HG03442 (cell line): ENCODE measurements around the gene ARHGAP32.

Experiments used
- ATAC-seq: cut with Tn5 transposase; IDR thresholded peaks from one replicate; pipeline ENCODE4 v1.9.1; 2021; ENCODE audit warnings: mild to moderate bottlenecking, moderate library complexity; ENCODE audit not compliant: unreplicated experiment

The ARHGAP32 gene

GRCh38 chr11:128963744-128964325 is 228.3 kb downstream of the ARHGAP32 start:
- no peak for ATAC-seq

GRCh38 chr11:128962896-128963295 is 229.2 kb downstream of the ARHGAP32 start:
- no peak for ATAC-seq

- no peak for ATAC-seq
Measured at GRCh38 chr11:128961645-128962044, 230.5 kb downstream of the ARHGAP32 start.

- ATAC-seq, result no peak
Measured at GRCh38 chr11:128957202-128957482, 235.0 kb downstream of the ARHGAP32 start.

DNA sequence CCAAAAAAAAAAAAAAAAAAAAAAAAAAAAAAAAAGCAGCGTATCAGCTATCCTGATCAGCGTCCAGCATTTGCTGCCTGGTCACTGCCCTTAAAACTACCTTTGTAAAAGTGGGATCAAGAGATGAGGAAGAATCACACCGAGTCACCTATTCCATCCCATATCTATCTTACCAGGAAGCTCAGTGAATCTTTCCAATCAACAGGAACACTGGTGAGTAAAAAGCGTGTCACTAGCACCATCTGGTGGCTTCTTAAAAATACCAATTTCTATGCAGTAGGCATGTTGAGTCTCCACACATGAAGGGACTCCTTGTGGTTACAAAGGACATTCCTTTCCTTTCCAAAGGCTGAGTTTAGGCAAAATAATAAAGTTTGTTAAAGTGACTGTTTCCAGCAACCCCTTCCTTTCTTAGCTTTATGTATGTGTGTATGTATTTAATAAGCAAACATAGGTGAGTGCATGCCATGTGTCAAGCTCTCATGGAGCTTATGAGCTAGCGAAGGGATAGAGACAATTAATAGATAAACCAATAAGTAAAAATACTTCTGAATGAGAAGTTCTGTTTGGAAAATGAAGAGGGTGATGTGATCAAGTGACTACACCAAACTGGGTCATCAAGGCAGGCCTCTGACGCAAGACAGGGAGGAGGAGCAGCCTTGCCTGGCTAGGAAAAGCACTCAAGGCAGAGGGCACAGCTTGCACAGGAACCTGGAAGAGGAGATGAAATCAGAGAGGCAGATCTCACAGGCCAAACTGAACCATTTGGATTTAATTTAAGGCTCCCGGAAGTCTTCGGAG is 235.5 kb downstream of the ARHGAP32 start:
- peak; percentile 66 for ATAC-seq

DNA sequence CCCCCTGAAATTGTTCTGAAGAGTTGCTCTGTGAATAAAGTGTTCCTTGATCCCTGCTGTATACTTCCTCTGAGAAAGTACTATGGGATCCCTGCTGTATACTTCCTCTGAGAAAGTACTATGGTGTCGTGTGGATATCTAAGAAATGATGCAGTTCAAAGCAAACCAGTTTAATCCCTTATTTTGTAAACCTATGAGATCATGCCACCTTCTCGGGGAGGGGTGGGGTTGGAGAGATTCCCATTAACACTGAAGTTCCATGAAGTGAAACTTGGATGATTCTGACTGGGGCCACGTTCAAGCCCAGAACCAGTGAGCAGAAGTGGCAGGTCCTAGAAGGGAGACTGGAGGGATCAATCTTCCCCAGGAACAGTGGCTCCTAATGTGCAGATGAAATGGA is 236.5 kb downstream of the ARHGAP32 start:
- ATAC-seq, result no peak

DNA sequence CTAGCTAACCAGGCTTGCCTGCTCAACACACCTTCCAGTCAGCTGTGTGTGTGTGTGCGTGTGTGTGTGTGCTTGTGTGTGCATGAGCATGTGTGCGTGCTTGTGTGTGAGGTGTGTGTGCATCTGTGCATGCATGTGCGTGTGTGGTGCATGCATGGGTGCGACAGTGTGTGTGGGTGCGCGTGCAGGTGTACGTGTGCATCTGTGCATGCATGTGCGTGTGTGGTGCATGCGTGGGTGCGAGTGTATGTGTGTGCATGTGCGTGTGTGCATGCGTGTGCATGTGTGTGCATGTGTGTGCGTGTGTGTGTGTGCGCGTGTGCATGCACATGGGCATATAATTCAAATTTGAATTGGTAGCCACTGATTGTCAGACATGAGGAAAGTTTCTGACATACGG is 239.0 kb downstream of the ARHGAP32 start:
- no peak for ATAC-seq

DNA sequence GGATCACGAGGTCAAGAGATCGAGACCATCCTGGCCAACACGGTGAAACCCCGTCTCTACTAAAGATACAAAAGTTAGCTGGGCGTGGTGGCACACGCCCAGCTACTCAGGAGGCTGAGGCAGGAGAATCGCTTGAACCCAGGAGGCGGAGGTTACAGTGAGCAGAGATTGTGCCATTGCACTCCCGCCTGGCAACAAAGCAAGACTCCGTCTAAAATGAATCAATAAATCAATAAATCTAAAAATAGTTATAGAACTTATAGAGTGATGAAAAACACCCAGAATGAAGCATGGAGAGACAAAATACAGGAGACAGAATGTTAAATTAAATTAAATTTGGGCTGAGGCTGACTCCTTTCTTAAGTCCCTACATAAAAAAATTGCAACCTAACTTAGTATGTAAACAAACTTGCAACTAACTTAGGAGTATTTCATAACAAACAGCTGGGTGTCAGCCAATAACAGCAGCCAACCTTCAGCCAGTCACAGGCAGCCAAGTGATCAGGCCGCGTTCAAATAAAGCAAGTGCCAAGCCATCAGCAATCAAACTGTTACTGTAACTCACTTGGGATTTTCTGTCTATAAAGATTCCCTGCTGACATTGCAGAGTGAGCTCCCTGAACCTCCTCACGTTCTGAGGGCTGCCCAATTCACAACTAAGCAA is 242.2 kb downstream of the ARHGAP32 start:
- no peak for ATAC-seq

GRCh38 chr11:128948583-128948982 is 243.5 kb downstream of the ARHGAP32 start:
- ATAC-seq, result no peak

GRCh38 chr11:128947773-128948172 is 244.4 kb downstream of the ARHGAP32 start:
- ATAC-seq, result no peak

DNA sequence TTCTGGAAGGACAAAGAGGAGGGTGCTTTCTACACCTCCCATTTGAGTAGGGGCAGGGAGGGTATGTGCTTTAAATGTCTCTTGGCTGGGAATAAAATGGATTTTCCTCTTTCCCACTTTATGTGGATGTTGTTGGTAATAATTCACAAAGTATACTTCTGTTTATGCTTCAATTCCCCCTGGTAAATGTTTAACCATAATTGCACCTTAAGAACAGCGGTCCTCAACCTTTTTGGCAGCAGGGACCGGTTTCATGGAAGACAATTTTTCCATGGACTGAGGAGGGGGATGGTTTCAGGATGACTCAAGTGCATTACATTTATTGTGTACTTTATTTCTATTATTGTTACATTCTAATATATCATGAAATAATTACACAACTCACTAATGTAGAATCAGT is 245.5 kb downstream of the ARHGAP32 start:
- ATAC-seq, result no peak

- ATAC-seq, result no peak
Measured at GRCh38 chr11:128943428-128943976, 248.6 kb downstream of the ARHGAP32 start.

DNA sequence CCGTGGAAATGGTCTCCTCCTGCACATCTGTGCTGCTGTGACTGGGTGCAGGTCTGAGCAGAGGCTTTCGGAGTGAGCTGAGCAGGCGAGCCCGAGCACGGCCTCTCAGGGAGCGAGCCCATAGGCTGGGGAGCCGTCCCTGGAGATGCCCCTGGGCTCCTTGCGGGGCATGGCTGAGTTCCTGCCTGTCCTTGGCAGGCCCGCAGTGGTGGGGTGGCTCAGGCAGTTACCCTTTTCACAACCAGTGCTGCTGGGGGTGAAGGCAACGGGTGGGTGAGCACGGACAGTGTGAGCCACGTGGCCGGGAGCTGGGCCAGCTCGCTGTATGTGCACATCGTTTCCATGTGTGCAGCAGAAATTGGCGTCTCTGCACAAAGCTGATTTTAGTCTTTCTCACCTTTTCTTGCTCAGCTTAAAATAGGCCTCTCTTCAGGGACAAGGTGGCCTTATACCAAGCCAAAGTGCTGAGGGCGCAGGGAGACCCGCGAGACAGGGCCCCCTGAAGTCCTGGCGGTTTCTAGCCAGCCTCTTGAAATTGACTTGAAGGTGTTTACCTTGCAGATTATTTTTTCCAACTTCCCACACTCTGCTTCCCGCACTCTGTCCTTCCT is 249.2 kb downstream of the ARHGAP32 start, which contains the start of gene TP53AIP1:
Gene TP53AIP1 (minus strand): TSS at position 55 of the 611 bp plus-strand sequence. CDS start 5,053 bp downstream, outside the sequence.
- ATAC-seq, result no peak

GRCh38 chr11:128942272-128942612 is 249.9 kb downstream of the ARHGAP32 start:
- ATAC-seq, result no peak

DNA sequence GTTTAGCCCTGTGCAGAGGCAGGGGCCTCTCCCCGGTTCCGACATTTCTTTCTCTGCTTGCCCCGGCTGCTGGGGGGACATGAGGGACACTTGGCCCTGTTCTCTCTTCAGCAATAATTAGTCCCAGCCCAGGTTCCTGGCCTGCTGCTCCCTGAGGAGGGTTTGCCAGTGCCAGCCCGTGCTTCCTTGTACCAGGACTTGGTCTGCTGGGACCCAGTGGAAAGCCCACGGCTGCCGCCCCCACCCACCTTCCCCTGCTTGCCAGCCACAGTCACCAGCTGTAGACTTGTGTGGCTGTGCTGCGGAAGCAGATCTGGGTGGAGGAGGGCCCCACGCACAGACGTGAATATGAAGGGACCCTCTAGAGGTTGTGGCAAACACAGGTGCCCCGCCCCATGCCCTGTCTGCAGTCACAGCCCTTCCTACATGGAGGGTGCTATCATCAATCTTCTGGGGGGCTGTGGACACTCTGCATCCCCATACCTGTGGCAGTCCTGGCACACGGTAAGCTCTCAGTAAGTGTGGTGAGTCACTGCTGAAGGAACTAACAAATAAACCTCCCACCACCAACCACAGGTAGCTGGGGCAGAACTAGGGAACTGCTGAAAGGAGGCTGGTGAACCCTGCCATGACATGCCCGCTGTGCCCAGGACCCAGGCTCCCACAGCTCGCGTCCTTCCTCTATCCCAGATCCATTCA is 250.4 kb downstream of the ARHGAP32 start:
- no peak for ATAC-seq

- no peak for ATAC-seq
Measured at GRCh38 chr11:128941110-128941509, 251.0 kb downstream of the ARHGAP32 start.

DNA sequence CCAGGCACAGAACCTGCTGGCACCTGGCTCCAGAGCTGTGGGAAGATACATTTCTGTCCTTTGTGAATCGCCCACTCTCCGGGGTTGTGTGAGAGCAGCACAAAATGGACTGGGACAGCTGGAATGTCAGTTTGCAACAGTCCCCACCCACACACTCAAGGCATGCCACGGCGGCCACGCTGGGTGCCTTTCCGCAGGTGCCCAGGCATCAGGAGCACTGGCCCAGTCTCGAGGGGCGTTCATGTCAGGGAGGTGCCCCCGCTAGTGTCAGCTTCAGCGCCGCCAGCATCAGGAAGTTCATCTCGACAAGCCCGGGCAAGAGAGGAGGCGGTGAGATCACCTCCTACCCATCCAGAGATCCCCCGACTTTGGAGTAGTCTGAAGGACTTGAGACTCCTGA is 251.5 kb downstream of the ARHGAP32 start:
- no peak for ATAC-seq

DNA sequence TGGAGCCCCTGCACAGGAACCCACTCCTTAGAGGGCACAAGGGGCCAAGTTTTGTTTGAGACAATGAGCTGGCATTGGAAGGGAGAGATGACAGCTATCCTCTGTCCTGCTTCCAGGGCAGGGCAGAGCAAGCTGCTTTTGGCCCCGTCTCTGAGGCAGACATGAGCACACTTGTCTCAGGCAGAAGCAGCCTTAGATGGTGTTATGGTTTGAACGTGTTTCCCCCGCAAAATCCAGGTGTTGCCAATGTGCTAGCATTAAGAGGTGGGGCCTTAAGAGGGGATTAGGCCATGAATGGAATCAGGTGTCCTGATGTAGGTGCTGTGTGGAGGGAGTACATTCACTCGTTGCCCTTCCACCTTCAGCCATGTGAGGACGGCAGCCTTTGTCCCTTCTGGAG is 252.0 kb downstream of the ARHGAP32 start:
- ATAC-seq, result no peak

DNA sequence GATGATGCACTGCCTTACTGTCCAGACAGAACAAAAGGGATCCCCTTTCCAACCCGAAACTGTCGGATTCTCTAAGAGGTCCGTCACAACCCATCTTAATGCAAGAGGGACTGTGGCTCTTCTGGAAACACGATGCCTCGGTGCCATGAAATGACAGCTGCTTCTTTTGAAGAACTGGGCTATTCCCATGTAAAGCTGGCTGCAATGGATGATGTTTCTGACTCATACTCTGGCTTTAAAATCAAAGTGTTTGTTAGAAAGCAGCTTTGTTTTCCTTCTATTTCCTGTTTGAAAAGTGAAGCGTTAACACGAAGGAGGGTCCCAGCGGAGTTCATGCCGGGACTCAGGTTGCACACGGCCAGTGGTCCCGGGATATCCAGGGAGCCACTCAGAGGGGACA is 252.5 kb downstream of the ARHGAP32 start:
- ATAC-seq, result no peak

GRCh38 chr11:128938156-128938885 is 253.8 kb downstream of the ARHGAP32 start:
- ATAC-seq, result no peak
